Measurements from ENCODE around the gene PDXP.

DNA sequence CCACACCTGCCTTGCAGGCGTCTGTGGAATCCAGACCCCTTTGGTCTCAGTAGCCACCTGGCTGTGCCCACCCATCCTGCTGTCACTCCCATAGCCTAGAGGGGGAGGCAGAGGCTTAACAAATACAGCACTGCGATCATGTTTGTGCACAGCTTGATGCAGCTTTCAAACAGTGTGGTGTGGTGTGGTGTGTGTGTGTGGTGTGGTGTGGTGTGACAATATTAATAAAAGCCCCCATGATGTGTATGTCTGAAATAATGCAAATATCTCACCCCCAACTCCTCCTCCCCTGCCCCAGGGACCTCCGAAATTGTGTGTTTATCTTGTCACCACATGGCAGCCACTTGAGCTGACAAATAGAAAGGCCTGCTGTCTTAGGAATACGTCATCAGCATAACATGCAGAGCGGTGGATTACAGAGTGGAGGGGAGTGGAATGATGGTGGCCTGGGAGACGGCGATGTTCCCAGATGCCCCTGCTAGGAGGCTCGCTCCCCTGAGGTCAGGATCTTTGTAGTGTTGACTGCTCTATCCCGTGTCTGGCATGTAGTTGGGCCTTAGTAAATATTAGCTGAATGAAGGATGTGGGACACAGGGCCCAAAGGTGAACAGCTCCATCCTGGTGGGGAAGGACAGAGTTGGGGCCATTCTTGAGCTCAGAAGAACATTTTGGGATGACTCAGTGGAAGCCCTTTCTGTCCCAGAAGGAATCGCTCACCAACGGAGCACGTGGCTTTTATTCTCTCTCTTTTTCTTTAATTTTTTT, 2.8 kb downstream of the PDXP start:
- TF ChIP-seq YY1 (IDR thresholded peaks at IDR 0.05; ENCODE audit: insufficient read depth, insufficient read length) (no peak), SUZ12 (IDR thresholded peaks at IDR 0.05; ENCODE audit: extremely low read depth, insufficient read depth, insufficient read length) (no peak), ZNF274 (IDR thresholded peaks at IDR 0.05; ENCODE audit: low read depth, low read length) (no peak)

Measured in NT2/D1 (cell line).